ENCODE results near the gene RCL1. TPM values are rescaled to one million over a fixed set of nuclear protein-coding genes. Genes with fewer than 3 reads are reported as not detected.

Gene RCL1
- total RNA-seq, 4 donors from 2014 or later, result 21.3 to 49.7 (median 37.7) TPM

DNA sequence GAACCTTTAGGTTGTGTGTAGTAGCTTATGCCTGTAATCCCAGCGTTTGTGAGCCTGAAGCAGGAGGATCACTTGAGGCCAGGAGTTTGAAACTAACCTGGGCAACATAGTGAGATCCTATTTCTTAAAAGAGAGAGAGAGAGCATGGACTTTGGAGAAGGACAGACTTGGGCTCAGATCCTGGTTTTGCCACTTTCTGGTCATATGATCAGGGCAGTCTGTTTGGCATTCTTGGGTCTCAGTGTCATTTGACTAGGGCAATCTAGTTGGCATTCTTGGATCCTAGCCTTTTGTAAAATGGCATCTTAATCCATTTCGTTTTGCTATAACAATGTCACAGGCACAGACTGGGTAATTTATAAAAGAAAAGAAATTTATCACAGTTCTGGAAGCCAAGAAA lies 28.4 kb downstream of the RCL1 start:
- Histone ChIP-seq H3K4me3 (no peak overlapping the region), H3K4me1 (no peaks in the 10 kb centered on the region), H3K9me3 (no peaks in the 10 kb centered on the region), H3K36me3 (no peaks in the 10 kb centered on the region), H3K27me3 (no peaks in the 10 kb centered on the region), H3K27ac (no peak overlapping the region)
- DNase-seq, result no peak
- TF ChIP-seq, protein P1, sequence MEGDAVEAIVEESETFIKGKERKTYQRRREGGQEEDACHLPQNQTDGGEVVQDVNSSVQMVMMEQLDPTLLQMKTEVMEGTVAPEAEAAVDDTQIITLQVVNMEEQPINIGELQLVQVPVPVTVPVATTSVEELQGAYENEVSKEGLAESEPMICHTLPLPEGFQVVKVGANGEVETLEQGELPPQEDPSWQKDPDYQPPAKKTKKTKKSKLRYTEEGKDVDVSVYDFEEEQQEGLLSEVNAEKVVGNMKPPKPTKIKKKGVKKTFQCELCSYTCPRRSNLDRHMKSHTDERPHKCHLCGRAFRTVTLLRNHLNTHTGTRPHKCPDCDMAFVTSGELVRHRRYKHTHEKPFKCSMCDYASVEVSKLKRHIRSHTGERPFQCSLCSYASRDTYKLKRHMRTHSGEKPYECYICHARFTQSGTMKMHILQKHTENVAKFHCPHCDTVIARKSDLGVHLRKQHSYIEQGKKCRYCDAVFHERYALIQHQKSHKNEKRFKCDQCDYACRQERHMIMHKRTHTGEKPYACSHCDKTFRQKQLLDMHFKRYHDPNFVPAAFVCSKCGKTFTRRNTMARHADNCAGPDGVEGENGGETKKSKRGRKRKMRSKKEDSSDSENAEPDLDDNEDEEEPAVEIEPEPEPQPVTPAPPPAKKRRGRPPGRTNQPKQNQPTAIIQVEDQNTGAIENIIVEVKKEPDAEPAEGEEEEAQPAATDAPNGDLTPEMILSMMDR (IDR thresholded peaks at IDR 0.05), result no peak
- TF ChIP-seq POLR2A (IDR thresholded peaks at IDR 0.05), result no peak
- intact Hi-C loops (cut with DNase I; ENCODE audit: low total_unique reads), result no loop called here

DNA sequence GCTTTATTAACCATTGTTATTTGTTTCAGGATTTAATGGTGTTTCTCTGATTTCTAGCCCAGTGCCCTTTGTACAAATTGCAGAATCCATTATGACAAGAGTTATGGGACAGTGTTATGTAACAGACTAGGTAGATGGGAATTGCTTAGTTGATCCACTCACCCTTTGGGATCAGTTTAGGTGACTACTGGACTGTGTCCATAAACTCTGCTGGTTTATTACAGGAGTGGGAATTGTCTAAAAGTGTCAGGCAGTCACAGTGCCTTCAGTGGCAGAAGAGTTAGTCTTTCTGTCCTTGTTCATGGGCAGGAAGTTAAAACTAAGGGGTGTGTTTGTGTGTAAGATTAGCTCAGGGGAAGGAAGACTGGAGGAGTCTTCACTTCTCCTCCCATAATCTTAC lies 29.3 kb downstream of the RCL1 start:
- Histone ChIP-seq H3K27me3 (no peaks in the 10 kb centered on the region), H3K9me3 (no peaks in the 10 kb centered on the region), H3K4me1 (no peaks in the 10 kb centered on the region), H3K27ac (no peak overlapping the region), H3K4me3 (no peak overlapping the region), H3K36me3 (no peaks in the 10 kb centered on the region)
- intact Hi-C loops (cut with DNase I; ENCODE audit: low total_unique reads), result no loop called here
- DNase-seq, result no peak
- TF ChIP-seq, protein P1 (IDR thresholded peaks at IDR 0.05), result no peak
- TF ChIP-seq POLR2A (IDR thresholded peaks at IDR 0.05), result no peak

DNA sequence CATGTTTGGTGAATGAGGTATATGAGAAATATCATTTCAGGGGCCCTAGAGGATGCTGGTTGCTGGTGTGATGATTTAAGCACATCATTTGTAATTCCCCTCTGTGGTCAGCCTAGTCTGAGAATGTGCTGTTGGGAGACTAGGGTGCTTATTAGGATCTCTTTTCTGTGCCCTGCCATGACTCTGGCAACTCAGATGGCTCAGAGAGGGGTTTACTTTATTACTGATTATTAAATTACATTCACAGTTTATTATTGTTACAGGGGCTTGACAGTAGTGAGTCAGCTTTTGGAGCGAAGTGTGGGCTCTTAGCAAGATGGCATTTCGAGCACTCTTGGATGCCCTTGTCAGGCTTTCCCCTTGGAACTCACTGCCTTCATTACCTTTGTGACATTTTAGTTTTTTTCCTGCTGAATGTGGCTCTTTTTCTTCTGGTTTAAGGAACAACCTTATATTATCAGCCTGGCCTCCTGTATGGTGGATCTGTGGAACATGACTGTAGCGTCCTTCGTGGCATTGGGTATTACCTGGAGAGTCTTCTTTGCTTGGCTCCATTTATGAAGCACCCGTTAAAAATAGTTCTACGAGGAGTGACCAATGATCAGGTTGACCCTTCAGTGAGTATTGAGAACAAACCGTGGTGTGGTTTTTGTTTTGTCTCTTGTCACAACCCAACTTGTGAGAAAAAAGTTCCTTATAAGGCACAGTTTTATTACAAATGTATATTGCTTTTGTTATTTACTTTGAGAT lies 33.8 kb downstream of the RCL1 start:
- no peak overlapping the region for H3K4me3 ChIP-seq
- DNase-seq, result no peak
- no peak for TF ChIP-seq POLR2A (IDR thresholded peaks at IDR 0.05)
- TF ChIP-seq, protein P1 (IDR thresholded peaks at IDR 0.05), result no peak
- H3K27ac ChIP-seq, result no peak overlapping the region
- H3K9me3 ChIP-seq, result no peaks in the 10 kb centered on the region
- intact Hi-C loops (cut with DNase I; ENCODE audit: low total_unique reads), result no loop called here
- H3K4me1 ChIP-seq, result no peaks in the 10 kb centered on the region
- H3K27me3 ChIP-seq, result no peaks in the 10 kb centered on the region
- H3K36me3 ChIP-seq, result no peaks in the 10 kb centered on the region

DNA sequence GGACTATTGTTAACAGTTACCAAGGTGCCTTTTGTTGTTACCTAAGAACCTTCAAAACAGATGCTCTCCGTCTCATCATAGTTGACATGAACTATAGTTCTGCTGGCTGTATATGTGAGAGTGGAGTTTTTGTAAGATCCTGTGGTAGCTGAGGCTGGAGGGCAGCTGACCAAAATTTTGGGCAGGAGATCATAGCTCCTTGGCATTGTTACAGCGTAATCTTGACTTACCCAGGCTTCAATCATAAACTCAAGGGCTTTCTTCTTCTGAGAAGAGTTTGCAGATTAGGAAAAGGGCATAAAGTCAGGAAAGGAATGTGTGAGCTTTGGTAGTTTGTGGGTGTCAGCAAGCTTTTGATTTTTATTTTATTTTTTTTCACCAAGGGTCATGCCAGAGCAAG lies 34.5 kb downstream of the RCL1 start:
- Histone ChIP-seq H3K27me3 (no peaks in the 10 kb centered on the region), H3K27ac (no peak overlapping the region), H3K36me3 (no peaks in the 10 kb centered on the region), H3K9me3 (no peaks in the 10 kb centered on the region), H3K4me1 (no peaks in the 10 kb centered on the region), H3K4me3 (no peak overlapping the region)
- no peak for DNase-seq
- intact Hi-C loops (cut with DNase I; ENCODE audit: low total_unique reads), result no loop called here
- TF ChIP-seq POLR2A (IDR thresholded peaks at IDR 0.05), result no peak
- TF ChIP-seq, protein P1 (IDR thresholded peaks at IDR 0.05), result no peak

DNA sequence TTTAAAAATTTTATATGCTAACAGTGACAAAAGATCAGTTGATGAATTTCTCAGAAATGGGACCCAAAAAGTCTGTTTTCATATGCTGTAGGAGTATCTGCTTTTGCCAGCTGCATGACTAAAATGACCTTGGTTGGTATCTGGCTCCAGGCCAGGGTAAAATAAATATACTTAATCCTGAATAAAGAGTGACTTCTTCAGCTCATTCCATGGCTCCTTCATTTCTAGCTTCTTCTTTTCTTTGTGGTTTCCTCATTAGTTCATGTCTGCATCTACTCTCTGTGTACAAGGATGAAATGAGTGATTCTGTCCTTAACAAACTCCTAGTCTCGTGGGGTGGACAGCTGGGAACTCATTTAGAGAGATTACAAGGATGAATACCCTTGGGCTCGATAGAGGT lies 36.0 kb downstream of the RCL1 start:
- no peak overlapping the region for H3K4me3 ChIP-seq
- no peaks in the 10 kb centered on the region for H3K36me3 ChIP-seq
- no peaks in the 10 kb centered on the region for H3K4me1 ChIP-seq
- intact Hi-C loops (cut with DNase I; ENCODE audit: low total_unique reads), result no loop called here
- no peaks in the 10 kb centered on the region for H3K9me3 ChIP-seq
- DNase-seq, result no peak
- no peak overlapping the region for H3K27ac ChIP-seq
- no peaks in the 10 kb centered on the region for H3K27me3 ChIP-seq
- TF ChIP-seq, protein P1 (IDR thresholded peaks at IDR 0.05), result no peak
- TF ChIP-seq POLR2A (IDR thresholded peaks at IDR 0.05), result no peak

Data from uterus (tissue), 4 donors.